K562 (cell line): ENCODE results near the gene KNSTRN. TPM values are rescaled to one million over a fixed set of nuclear protein-coding genes. Genes with fewer than 3 reads are reported as not detected.
A peak's percentile ranks its signal among the peaks of the same experiment; 100 is the strongest.

Experiments
- CBX1 ChIP-seq: sonication (generic); IDR thresholded peaks from 2 replicates; pipeline ENCODE4 v1.6.1; 2016; ENCODE audit warnings: antibody characterized with exemption, low read depth, mild to moderate bottlenecking
- CBX5 ChIP-seq: IDR thresholded peaks from 2 replicates; pipeline ENCODE4 v1.6.1; 2014; ENCODE audit warnings: low read depth, borderline replicate concordance
- FOXO4 ChIP-seq: fragments of 450-650 bp; formaldehyde crosslinking; IDR thresholded peaks from 2 replicates; pipeline ENCODE4 v1.4.0; 2020; ENCODE audit warnings: mild to moderate bottlenecking, moderate library complexity
- HDAC8 ChIP-seq: fragments of 450-650 bp; IDR thresholded peaks from 2 replicates; pipeline ENCODE4 v1.6.1; 2016; ENCODE audit warnings: mild to moderate bottlenecking, missing genetic modification characterization, moderate library complexity, missing compliant biosample characterization
- HNRNPL ChIP-seq: fragments of 200-400 bp; formaldehyde crosslinking; IDR thresholded peaks from 2 replicates; pipeline ENCODE4 v1.6.1; 2017; ENCODE audit warnings: low read depth, mild to moderate bottlenecking, low read length
- MBD2 ChIP-seq: sonication (generic); IDR thresholded peaks from 2 replicates; pipeline ENCODE4 v1.6.1; 2016; ENCODE audit warnings: low read depth, borderline replicate concordance
- MXI1 ChIP-seq: IDR thresholded peaks from 2 replicates; pipeline ENCODE4 v1.6.1; 2011; ENCODE audit warnings: low read depth, mild to moderate bottlenecking, improper control_type of control experiment, low read length
- PURB ChIP-seq: sonication (generic); formaldehyde crosslinking; IDR thresholded peaks from 2 replicates; pipeline ENCODE4 v1.9.0; 2021; ENCODE audit warnings: low read depth, mild to moderate bottlenecking, missing genetic modification reagents
- SETDB1 ChIP-seq: IDR thresholded peaks from one replicate; pipeline ENCODE4 v1.6.1; 2012; ENCODE audit warnings: low read length, control low read depth, inconsistent platforms
- SMAD2 ChIP-seq: fragments of 150-350 bp; IDR thresholded peaks from 2 replicates; pipeline ENCODE4 v1.6.1; 2014; ENCODE audit warnings: low read depth, mild to moderate bottlenecking, low read length
- SMARCC2 ChIP-seq: fragments of 450-650 bp; IDR thresholded peaks from 2 replicates; pipeline ENCODE4 v1.6.1; 2017; ENCODE audit warnings: antibody characterized with exemption, moderate library complexity, mild to moderate bottlenecking, low read depth
- ZBTB7A ChIP-seq: IDR thresholded peaks from 2 replicates; pipeline ENCODE4 v1.6.1; 2011; ENCODE audit warnings: low read depth, mild to moderate bottlenecking, low read length, moderate library complexity, borderline replicate concordance; ENCODE audit not compliant: control insufficient read depth
- ZNF24 ChIP-seq: fragments of 450-650 bp; IDR thresholded peaks from 2 replicates; pipeline ENCODE4 v1.6.1; 2016
- ZNF57 ChIP-seq: fragments of 450-650 bp; formaldehyde crosslinking; IDR thresholded peaks from 2 replicates; pipeline ENCODE4 v1.4.0; 2020; ENCODE audit warnings: mild to moderate bottlenecking, moderate library complexity
- polyA plus RNA-seq, 8 experiments: library from polyadenylated mRNA; depleted of rRNA in 4 of 8; stranded (reverse) in 5 of 8; unstranded in 3 of 8; fragments of >200 nt; fragmentation: Nextera tagmentation in 2 of 8; fragmentation: Illumina TruSeq in 1 of 8; extraction: Ambion mirVana in 2 of 8; extraction: Trizol in 1 of 8; gene quantifications; 2 replicates each; pipeline versions ENCODE4 v1.2.1 to v1.2.3, GENCODE V29; 2011 to 2014; ENCODE audit warnings: inconsistent platforms in 1 of 8, missing spikeins in 1 of 8
- total RNA-seq, 7 experiments: library from RNA; depleted of rRNA in 6 of 7; stranded (reverse); fragments of >200 nt in 6 of 7; fragmentation: Illumina TruSeq in 2 of 7; extraction: Trizol in 2 of 7; gene quantifications; 2 replicates each; pipeline versions ENCODE4 v1.2.1 to v1.2.3, GENCODE V29; 2011 to 2021; ENCODE audit warnings: low replicate concordance in 1 of 7
- TF ChIP-seq, protein P1 (sequence below): fragments of 200-400 bp; formaldehyde crosslinking; IDR thresholded peaks from 2 replicates; pipeline ENCODE4 v1.6.1; 2017; ENCODE audit warnings: mild to moderate bottlenecking, low read depth, low read length, moderate library complexity
- TF ChIP-seq, protein P2 (sequence below): fragments of 450-650 bp; formaldehyde crosslinking; IDR thresholded peaks from 2 replicates; pipeline ENCODE4 v1.4.0; 2022; ENCODE audit warnings: missing genetic modification characterization
- TF ChIP-seq, protein P3 (sequence below): fragments of 250-450 bp; sonication (Bioruptor Pico); IDR thresholded peaks from 2 replicates; pipeline ENCODE4 v1.5.0; 2021; ENCODE audit warnings: mild to moderate bottlenecking, moderate library complexity
- TF ChIP-seq, protein P4 (sequence below): fragments of 250-450 bp; sonication (Bioruptor Pico); IDR thresholded peaks from 2 replicates; pipeline ENCODE4 v1.8.0; 2021; ENCODE audit warnings: borderline replicate concordance, mild to moderate bottlenecking, moderate library complexity; ENCODE audit not compliant: poor library complexity, severe bottlenecking

The KNSTRN gene
- total and polyA plus RNA-seq, 9 of the 15 experiments (the other 6 are each of a cell fraction or from before 2014, with no cell fraction given): 48.7 to 88.2 (median 66.3) TPM

- TF ChIP-seq, protein P1, sequence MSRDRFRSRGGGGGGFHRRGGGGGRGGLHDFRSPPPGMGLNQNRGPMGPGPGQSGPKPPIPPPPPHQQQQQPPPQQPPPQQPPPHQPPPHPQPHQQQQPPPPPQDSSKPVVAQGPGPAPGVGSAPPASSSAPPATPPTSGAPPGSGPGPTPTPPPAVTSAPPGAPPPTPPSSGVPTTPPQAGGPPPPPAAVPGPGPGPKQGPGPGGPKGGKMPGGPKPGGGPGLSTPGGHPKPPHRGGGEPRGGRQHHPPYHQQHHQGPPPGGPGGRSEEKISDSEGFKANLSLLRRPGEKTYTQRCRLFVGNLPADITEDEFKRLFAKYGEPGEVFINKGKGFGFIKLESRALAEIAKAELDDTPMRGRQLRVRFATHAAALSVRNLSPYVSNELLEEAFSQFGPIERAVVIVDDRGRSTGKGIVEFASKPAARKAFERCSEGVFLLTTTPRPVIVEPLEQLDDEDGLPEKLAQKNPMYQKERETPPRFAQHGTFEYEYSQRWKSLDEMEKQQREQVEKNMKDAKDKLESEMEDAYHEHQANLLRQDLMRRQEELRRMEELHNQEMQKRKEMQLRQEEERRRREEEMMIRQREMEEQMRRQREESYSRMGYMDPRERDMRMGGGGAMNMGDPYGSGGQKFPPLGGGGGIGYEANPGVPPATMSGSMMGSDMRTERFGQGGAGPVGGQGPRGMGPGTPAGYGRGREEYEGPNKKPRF: no peak
- TF ChIP-seq MBD2 (no peak), HDAC8 (tag) (peak; percentile 43; the same call in 1 of the 2 replicates), HNRNPL (peak; percentile 95), FOXO4 (no peak), CBX1 (0 out of 2 replicates have a peak, but pooled peaks have one; percentile 42), ZNF24 (no peak), CBX5 (no peak), SETDB1 (no peak), SMARCC2 (no peak), ZBTB7A (no peak), MXI1 (no peak), PURB (CRISPR knock-in tag) (no peak), ZNF57 (CRISPR knock-in tag) (no peak), SMAD2 (no peak)
- TF ChIP-seq, protein P2, sequence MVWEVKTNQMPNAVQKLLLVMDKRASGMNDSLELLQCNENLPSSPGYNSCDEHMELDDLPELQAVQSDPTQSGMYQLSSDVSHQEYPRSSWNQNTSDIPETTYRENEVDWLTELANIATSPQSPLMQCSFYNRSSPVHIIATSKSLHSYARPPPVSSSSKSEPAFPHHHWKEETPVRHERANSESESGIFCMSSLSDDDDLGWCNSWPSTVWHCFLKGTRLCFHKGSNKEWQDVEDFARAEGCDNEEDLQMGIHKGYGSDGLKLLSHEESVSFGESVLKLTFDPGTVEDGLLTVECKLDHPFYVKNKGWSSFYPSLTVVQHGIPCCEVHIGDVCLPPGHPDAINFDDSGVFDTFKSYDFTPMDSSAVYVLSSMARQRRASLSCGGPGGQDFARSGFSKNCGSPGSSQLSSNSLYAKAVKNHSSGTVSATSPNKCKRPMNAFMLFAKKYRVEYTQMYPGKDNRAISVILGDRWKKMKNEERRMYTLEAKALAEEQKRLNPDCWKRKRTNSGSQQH (CRISPR knock-in tag): no peak
- TF ChIP-seq, protein P3, sequence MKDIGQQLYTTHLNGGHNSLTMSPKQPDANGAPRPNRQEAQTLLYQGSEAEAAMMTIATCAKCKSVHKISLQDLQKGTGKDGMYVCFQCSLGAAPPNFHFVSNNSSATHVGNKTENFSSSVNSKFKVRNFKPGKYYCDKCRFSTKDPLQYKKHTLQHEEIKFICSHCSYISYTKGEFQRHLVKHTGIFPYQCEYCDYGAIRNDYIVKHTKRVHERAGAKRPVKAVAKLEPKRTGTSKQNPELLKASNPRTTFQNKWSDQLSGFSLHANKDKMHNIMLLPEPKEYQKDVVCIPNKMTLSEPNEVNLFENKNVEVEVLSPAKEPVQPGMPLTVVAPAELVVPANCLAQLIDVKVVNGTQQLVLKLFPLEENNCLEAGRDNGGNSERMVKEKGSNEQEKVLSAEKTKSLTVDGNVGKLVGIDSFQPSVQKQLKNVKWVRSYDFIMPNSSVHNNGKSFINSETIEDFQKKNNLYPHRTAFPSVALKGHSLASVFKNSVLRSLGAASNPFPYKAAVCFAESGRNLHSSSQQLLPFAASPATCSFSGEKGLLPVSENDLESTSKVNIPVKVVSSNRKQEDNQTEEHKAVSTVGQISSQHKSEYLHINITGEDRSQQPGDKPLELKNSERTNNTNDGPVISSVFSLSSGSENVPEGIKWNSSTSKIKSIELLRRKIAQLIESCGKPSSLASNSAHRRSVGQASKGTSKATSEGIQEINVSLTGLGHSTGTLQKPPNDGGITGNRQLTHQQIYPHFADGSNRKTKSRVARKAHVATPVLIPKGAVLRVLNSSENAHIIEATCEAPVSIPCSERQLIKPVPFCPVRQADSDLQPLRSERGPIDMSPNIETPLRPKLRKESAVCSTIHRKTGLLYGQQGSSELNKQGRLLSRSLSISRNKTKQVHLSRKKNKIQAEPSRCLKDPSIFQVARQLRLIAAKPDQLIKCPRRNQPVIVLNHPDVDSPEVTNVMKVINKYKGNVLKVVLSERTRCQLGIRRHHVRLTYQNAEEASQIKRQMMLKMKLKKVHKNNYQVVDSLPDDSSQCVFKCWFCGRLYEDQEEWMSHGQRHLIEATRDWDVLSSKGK (CRISPR knock-in tag): no peak
- TF ChIP-seq, protein P4, sequence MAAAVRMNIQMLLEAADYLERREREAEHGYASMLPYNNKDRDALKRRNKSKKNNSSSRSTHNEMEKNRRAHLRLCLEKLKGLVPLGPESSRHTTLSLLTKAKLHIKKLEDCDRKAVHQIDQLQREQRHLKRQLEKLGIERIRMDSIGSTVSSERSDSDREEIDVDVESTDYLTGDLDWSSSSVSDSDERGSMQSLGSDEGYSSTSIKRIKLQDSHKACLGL (CRISPR knock-in tag): no peak
These were observed 14.6 kb upstream of the KNSTRN start (continued) for GRCh38 chr15:40367686-40368611.
